DLD1 (cell line): ENCODE results near the gene OR5K1.

Source experiments
- in situ Hi-C: cut with HindIII; loops from 2 replicates; pipeline ENCODE4 v1.10.0; 2017; ENCODE audit warnings: low sequenced_read_pairs

OR5K1 gene

DNA sequence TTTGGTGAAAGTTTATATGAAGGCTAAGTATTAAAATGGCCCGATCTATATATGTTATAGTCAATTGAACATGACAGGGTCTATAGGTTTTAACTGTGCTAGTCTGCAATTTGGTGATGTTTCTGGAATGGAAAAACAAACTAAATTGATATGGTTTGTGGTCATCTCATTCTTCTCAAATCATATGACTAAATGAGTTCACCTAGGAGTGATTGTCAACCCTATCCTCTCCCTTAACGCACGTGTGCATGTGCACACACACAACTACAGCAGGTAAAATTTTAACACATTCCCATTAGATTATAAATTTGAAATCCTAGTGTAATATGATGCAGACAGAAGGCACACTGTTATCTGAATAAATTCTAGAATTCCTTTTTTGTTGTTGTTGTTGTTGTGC lies 50.7 kb downstream of the OR5K1 start:
- in situ Hi-C loops: no loop called here

DNA sequence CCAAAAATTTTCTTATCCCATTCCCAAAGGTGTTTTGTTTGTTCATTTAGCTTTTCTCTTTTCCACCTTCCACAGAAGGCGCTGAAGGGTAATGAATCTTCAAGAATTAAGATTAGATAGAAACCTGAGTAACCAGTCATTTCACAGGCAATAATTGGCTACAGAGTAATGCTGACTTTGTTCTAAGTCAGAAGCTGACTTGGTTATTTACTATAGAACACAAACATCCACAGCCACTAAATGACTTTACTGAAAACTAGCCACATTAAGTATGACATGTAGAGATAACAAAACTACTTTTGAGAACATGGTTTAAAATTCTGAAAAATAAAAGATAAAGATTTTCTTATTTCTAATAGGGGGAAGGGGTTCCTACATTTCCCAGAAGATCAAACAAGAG lies 51.9 kb downstream of the OR5K1 start:
- in situ Hi-C loops: no loop called here

DNA sequence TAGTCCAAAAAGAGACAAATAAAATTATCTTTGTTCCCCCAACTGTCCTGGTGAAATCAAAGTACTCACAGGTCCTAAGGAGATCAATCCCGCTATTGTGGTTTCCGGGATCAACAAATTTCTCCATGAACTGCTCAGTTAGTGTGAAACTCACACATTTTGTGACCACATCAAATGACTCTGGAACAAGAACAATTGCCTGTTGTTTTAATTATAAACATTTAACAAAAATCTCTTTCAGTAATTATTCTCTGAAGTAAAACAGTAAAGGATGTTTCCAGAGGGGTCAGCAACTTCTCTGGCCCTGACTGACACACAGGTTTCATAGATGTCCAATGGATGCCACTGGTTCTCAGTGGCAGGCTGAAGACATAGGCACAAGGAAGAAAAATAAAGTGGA lies 55.8 kb downstream of the OR5K1 start:
- in situ Hi-C loops: no loop called here

DNA sequence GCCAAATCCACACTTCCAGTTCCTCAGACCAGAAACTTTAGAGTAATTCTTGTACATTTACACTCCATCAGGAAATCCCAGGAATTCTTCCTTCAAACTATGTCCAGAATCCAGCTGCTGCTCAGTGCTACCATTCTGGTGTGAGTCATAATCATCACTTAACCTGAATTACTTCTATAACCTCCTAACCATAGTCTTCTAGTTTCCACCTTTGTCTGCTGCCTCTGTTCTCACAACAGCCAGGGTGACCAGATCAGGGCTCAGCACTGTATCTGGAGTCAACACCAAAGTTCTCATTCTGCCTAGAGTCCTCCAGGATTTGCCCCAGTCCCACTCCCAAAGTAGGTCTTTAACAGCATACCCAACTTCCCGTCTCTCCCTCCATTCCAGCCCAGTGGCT lies 56.4 kb downstream of the OR5K1 start:
- in situ Hi-C loops: no loop called here

DNA sequence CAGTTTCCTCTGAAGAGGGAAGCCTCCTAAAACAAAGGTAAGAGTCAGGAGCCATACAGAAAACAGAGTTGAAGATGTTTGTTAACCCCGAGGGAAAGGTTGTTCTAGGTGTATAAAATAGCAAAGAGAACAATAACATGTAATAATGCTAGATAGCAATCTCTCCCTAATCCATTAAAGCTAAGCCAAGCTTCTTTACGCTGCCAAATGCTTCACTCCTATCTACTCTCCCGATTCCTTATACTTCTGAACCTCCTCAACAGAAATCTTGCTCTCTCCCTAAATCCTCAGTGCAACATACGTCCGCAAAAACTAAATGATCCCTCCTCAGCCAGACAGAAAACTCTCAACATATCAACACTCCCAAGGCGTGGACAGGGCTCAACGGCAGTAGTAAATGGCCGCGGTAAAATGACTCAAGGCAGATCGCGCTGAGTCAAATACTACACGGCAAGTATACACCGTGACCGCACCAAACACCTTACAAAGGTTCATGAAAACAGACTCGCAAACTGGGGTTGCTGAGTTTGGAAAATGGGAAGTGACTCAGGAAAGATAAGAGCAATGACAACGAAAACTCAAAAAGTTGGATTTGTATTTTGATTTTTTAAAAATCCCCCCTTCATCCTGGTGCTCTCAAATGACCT lies 59.0 kb downstream of the OR5K1 start:
- in situ Hi-C loops: no loop called here
